SJCRH30 (cell line): ENCODE data around the gene SMARCA1. TPM values are rescaled to one million over a fixed set of nuclear protein-coding genes. Genes with fewer than 3 reads are reported as not detected.

Experiments
- DNase-seq, 2 experiments: peaks; one replicate each; pipeline ENCODE4 v3.0.0-alpha.2; 2015 to 2020
- H3K27ac ChIP-seq: fragments of 250-450 bp; sonication (Bioruptor Pico); 2 replicates; pipeline ENCODE4 v1.5.1; 2020; ENCODE audit warnings: mild to moderate bottlenecking, moderate library complexity
- H3K27me3 ChIP-seq: fragments of 250-450 bp; sonication (Bioruptor Pico); 2 replicates; pipeline ENCODE4 v1.5.1; 2020; ENCODE audit warnings: mild to moderate bottlenecking, moderate library complexity
- H3K36me3 ChIP-seq: fragments of 250-450 bp; sonication (Bioruptor Pico); 2 replicates; pipeline ENCODE4 v1.5.1; 2020; ENCODE audit warnings: mild to moderate bottlenecking, moderate library complexity
- H3K4me1 ChIP-seq: fragments of 250-450 bp; sonication (Bioruptor Pico); 2 replicates; pipeline ENCODE4 v1.5.1; 2020; ENCODE audit warnings: mild to moderate bottlenecking, moderate library complexity
- H3K4me3 ChIP-seq: fragments of 250-450 bp; sonication (Bioruptor Pico); 2 replicates; pipeline ENCODE4 v1.5.1; 2020; ENCODE audit warnings: mild to moderate bottlenecking, moderate library complexity
- H3K9me3 ChIP-seq: fragments of 250-450 bp; sonication (Bioruptor Pico); replicated peaks from 2 replicates; pipeline ENCODE4 v1.5.1; 2020; ENCODE audit warnings: mild to moderate bottlenecking, moderate library complexity
- total RNA-seq: library from RNA; depleted of rRNA; stranded (reverse); fragments of >200 nt; shearing (Covaris generic); gene quantifications from 2 replicates; pipeline ENCODE4 v1.2.3, GENCODE V29; 2014

Gene SMARCA1
- total RNA-seq, 1 experiment from 2014 or later = 82.0 TPM

- Histone ChIP-seq H3K27me3 (no peaks in the 10 kb centered on the region), H3K27ac (no peak overlapping the region), H3K36me3 (peaks cover 20% of the 10 kb centered on the region), H3K4me3 (no peak overlapping the region), H3K4me1 (no peaks in the 10 kb centered on the region), H3K9me3 (no peaks in the 10 kb centered on the region)
- DNase-seq = no peak
Observed at GRCh38 chrX:129511689-129512088, 11.6 kb downstream of the SMARCA1 start.

- no peak overlapping the region for H3K4me3 ChIP-seq
- DNase-seq = no peak
- peaks cover 12% of the 10 kb centered on the region; the same call in 1 of the 2 replicates for H3K36me3 ChIP-seq
- no peaks in the 10 kb centered on the region for H3K4me1 ChIP-seq
- H3K27ac ChIP-seq = no peak overlapping the region
- no peaks in the 10 kb centered on the region for H3K27me3 ChIP-seq
- H3K9me3 ChIP-seq = no peaks in the 10 kb centered on the region
Observed at GRCh38 chrX:129510331-129510730, 13.0 kb downstream of the SMARCA1 start.

GRCh38 chrX:129497146-129497843 lies 26.0 kb downstream of the SMARCA1 start:
- H3K4me1 ChIP-seq = no peaks in the 10 kb centered on the region
- no peak overlapping the region for H3K27ac ChIP-seq
- no peaks in the 10 kb centered on the region for H3K9me3 ChIP-seq
- no peak overlapping the region for H3K4me3 ChIP-seq
- H3K36me3 ChIP-seq = peaks cover 15% of the 10 kb centered on the region
- H3K27me3 ChIP-seq = no peaks in the 10 kb centered on the region
- DNase-seq = no peak

GRCh38 chrX:129496625-129497024 lies 26.7 kb downstream of the SMARCA1 start:
- H3K27ac ChIP-seq = no peak overlapping the region
- H3K27me3 ChIP-seq = no peaks in the 10 kb centered on the region
- H3K9me3 ChIP-seq = no peaks in the 10 kb centered on the region
- H3K4me1 ChIP-seq = no peaks in the 10 kb centered on the region
- peaks cover 12% of the 10 kb centered on the region for H3K36me3 ChIP-seq
- DNase-seq = no peak
- H3K4me3 ChIP-seq = no peak overlapping the region

- H3K4me1 ChIP-seq = no peaks in the 10 kb centered on the region
- peaks cover 15% of the 10 kb centered on the region for H3K36me3 ChIP-seq
- no peak overlapping the region for H3K4me3 ChIP-seq
- H3K9me3 ChIP-seq = no peaks in the 10 kb centered on the region
- DNase-seq = no peak
- no peaks in the 10 kb centered on the region for H3K27me3 ChIP-seq
- no peak overlapping the region for H3K27ac ChIP-seq
Observed at GRCh38 chrX:129495900-129496299, 27.4 kb downstream of the SMARCA1 start.

GRCh38 chrX:129494887-129495286 lies 28.4 kb downstream of the SMARCA1 start:
- H3K36me3 ChIP-seq = peaks cover 15% of the 10 kb centered on the region; the same call in 1 of the 2 replicates
- H3K27me3 ChIP-seq = no peaks in the 10 kb centered on the region
- no peak overlapping the region for H3K4me3 ChIP-seq
- no peaks in the 10 kb centered on the region for H3K9me3 ChIP-seq
- no peak for DNase-seq
- no peaks in the 10 kb centered on the region for H3K4me1 ChIP-seq
- no peak overlapping the region for H3K27ac ChIP-seq

GRCh38 chrX:129493643-129494042 lies 29.6 kb downstream of the SMARCA1 start:
- Histone ChIP-seq H3K36me3 (peaks cover 15% of the 10 kb centered on the region; the same call in 1 of the 2 replicates), H3K9me3 (no peaks in the 10 kb centered on the region)

GRCh38 chrX:129490330-129490729 lies 33.0 kb downstream of the SMARCA1 start:
- no peaks in the 10 kb centered on the region for H3K27me3 ChIP-seq
- no peak overlapping the region for H3K27ac ChIP-seq
- peaks cover 19% of the 10 kb centered on the region for H3K36me3 ChIP-seq
- no peak for DNase-seq
- no peaks in the 10 kb centered on the region for H3K9me3 ChIP-seq
- H3K4me3 ChIP-seq = no peak overlapping the region
- H3K4me1 ChIP-seq = no peaks in the 10 kb centered on the region

More at GRCh38 chrX:129493643-129494042, 29.6 kb downstream of the SMARCA1 start:
- H3K27ac ChIP-seq = no peak overlapping the region
- no peaks in the 10 kb centered on the region for H3K27me3 ChIP-seq
- H3K4me1 ChIP-seq = no peaks in the 10 kb centered on the region
- DNase-seq = no peak
- H3K4me3 ChIP-seq = no peak overlapping the region

GRCh38 chrX:129488359-129488758 lies 34.9 kb downstream of the SMARCA1 start:
- Histone ChIP-seq H3K27ac (no peak overlapping the region), H3K27me3 (no peaks in the 10 kb centered on the region), H3K36me3 (peaks cover 19% of the 10 kb centered on the region), H3K4me3 (no peak overlapping the region), H3K4me1 (no peaks in the 10 kb centered on the region), H3K9me3 (no peaks in the 10 kb centered on the region)
- DNase-seq = no peak

GRCh38 chrX:129480889-129481288 lies 42.4 kb downstream of the SMARCA1 start:
- H3K4me1 ChIP-seq = peaks cover 9% of the 10 kb centered on the region
- no peak for DNase-seq

GRCh38 chrX:129478516-129478915 lies 44.8 kb downstream of the SMARCA1 start:
- DNase-seq = peak; percentile 45 to 69
- Histone ChIP-seq H3K27ac (peak overlapping the region; percentile 30), H3K4me1 (peaks cover 9% of the 10 kb centered on the region), H3K4me3 (no peak overlapping the region), H3K36me3 (peaks cover 9% of the 10 kb centered on the region), H3K9me3 (no peaks in the 10 kb centered on the region), H3K27me3 (no peaks in the 10 kb centered on the region)

More at GRCh38 chrX:129480889-129481288, 42.4 kb downstream of the SMARCA1 start:
- Histone ChIP-seq H3K4me3 (no peak overlapping the region), H3K27ac (no peak overlapping the region), H3K36me3 (peaks cover 9% of the 10 kb centered on the region), H3K27me3 (no peaks in the 10 kb centered on the region), H3K9me3 (no peaks in the 10 kb centered on the region)

GRCh38 chrX:129472116-129472515 lies 51.2 kb downstream of the SMARCA1 start:
- DNase-seq = no peak
- no peaks in the 10 kb centered on the region for H3K27me3 ChIP-seq
- no peaks in the 10 kb centered on the region for H3K9me3 ChIP-seq
- no peaks in the 10 kb centered on the region; the same call in 1 of the 2 replicates for H3K36me3 ChIP-seq
- H3K4me3 ChIP-seq = no peak overlapping the region
- no peaks in the 10 kb centered on the region for H3K4me1 ChIP-seq
- no peak overlapping the region for H3K27ac ChIP-seq

- Histone ChIP-seq H3K9me3 (no peaks in the 10 kb centered on the region), H3K27me3 (no peaks in the 10 kb centered on the region), H3K36me3 (peaks cover 12% of the 10 kb centered on the region), H3K4me1 (no peaks in the 10 kb centered on the region), H3K27ac (no peak overlapping the region), H3K4me3 (no peak overlapping the region)
- no peak for DNase-seq
Observed at GRCh38 chrX:129462707-129463106, 60.6 kb downstream of the SMARCA1 start.

GRCh38 chrX:129461801-129462456 lies 61.4 kb downstream of the SMARCA1 start:
- H3K36me3 ChIP-seq = peaks cover 12% of the 10 kb centered on the region
- no peak overlapping the region for H3K27ac ChIP-seq
- H3K4me1 ChIP-seq = no peaks in the 10 kb centered on the region
- no peaks in the 10 kb centered on the region for H3K9me3 ChIP-seq
- no peak overlapping the region for H3K4me3 ChIP-seq
- H3K27me3 ChIP-seq = no peaks in the 10 kb centered on the region
- no peak for DNase-seq

GRCh38 chrX:129452523-129452922 lies 70.8 kb downstream of the SMARCA1 start:
- Histone ChIP-seq H3K9me3 (no peaks in the 10 kb centered on the region), H3K27me3 (no peaks in the 10 kb centered on the region), H3K27ac (no peak overlapping the region), H3K4me1 (no peaks in the 10 kb centered on the region), H3K4me3 (no peak overlapping the region), H3K36me3 (no peaks in the 10 kb centered on the region)
- no peak for DNase-seq
